NCI-H748 (cell line): ENCODE measurements around the gene CD79A.

Experiments
- DNase-seq: peaks from one replicate; lab custom pipeline; 2025; ENCODE audit not compliant: unreplicated experiment; lab: John Stamatoyannopoulos, UW

Gene CD79A

GRCh38 chr19:41883463-41883820, 6.4 kb downstream of the CD79A start:
- no peak for DNase-seq

- DNase-seq: peak; percentile 100
Measured at GRCh38 chr19:41883821-41884733, 7.0 kb downstream of the CD79A start.

- DNase-seq: no peak
Measured at GRCh38 chr19:41886761-41887710, 10.0 kb downstream of the CD79A start.

- DNase-seq: peak; percentile 47
Measured at GRCh38 chr19:41887711-41888382, 10.8 kb downstream of the CD79A start.

- DNase-seq: no peak
Measured at GRCh38 chr19:41888926-41889325, 11.8 kb downstream of the CD79A start.

- no peak for DNase-seq
Measured at GRCh38 chr19:41889896-41890295, 12.8 kb downstream of the CD79A start.

GRCh38 chr19:41890936-41891335, 13.9 kb downstream of the CD79A start:
- DNase-seq: no peak

- DNase-seq: no peak
Measured at GRCh38 chr19:41892173-41892902, 15.3 kb downstream of the CD79A start.

GRCh38 chr19:41893899-41894298, 16.8 kb downstream of the CD79A start:
- no peak for DNase-seq

- no peak for DNase-seq
Measured at GRCh38 chr19:41894350-41894749, 17.3 kb downstream of the CD79A start.

GRCh38 chr19:41895745-41896580, 18.9 kb downstream of the CD79A start:
- DNase-seq: no peak

GRCh38 chr19:41896581-41896942, 19.5 kb downstream of the CD79A start:
- DNase-seq: no peak

- no peak for DNase-seq
Measured at GRCh38 chr19:41897181-41897580, 20.1 kb downstream of the CD79A start.

- no peak for DNase-seq
Measured at GRCh38 chr19:41897820-41898219, 20.7 kb downstream of the CD79A start.

GRCh38 chr19:41898235-41898634, 21.2 kb downstream of the CD79A start:
- no peak for DNase-seq

GRCh38 chr19:41901707-41902360, 24.8 kb downstream of the CD79A start:
- no peak for DNase-seq

GRCh38 chr19:41902594-41902993, 25.5 kb downstream of the CD79A start:
- DNase-seq: no peak

- DNase-seq: no peak
Measured at GRCh38 chr19:41903193-41903953, 26.3 kb downstream of the CD79A start.
